Ascending aorta (tissue), 2 donors: ENCODE measurements around the gene RNGTT. TPM values are rescaled to one million over a fixed set of nuclear protein-coding genes. Genes with fewer than 3 reads are reported as not detected.

Experiments
- DNase-seq, 2 donors: peaks; one replicate each; pipeline ENCODE4 v3.0.0-alpha.2; 2019; ENCODE audit warnings: low spot score in 2 of 2
- H3K27ac ChIP-seq, 2 donors: fragments of 200-600 bp; sonication (generic); one replicate each; pipeline ENCODE4 v1.5.1; 2016 to 2017; ENCODE audit warnings: mild to moderate bottlenecking in 1 of 2
- H3K27me3 ChIP-seq: fragments of 200-600 bp; sonication (generic); one replicate; pipeline ENCODE4 v1.5.1; 2017
- H3K36me3 ChIP-seq, 2 donors: fragments of 200-600 bp; sonication (generic); one replicate each; pipeline ENCODE4 v1.5.1; 2016
- H3K4me1 ChIP-seq, 2 donors: fragments of 200-600 bp; sonication (generic); one replicate each; pipeline ENCODE4 v1.5.1; 2016 to 2017; ENCODE audit warnings: mild to moderate bottlenecking in 1 of 2
- H3K4me3 ChIP-seq, 2 donors: fragments of 200-600 bp; sonication (generic); one replicate each; pipeline ENCODE4 v1.5.1; 2016 to 2017; ENCODE audit warnings: mild to moderate bottlenecking in 1 of 2
- H3K9me3 ChIP-seq, 2 donors: fragments of 200-600 bp; sonication (generic); one replicate each; pipeline ENCODE4 v1.5.1; 2016
- intact Hi-C: fragments of 100-400 bp; cut with DNase I; formaldehyde crosslinking; loops from one replicate; pipeline ENCODE4 v1.15.1; 2023
- total RNA-seq: library from RNA; depleted of rRNA; stranded (reverse); fragments of >200 nt; gene quantifications from one replicate; pipeline ENCODE4 v1.1.0, GENCODE V29; 2016
- TF ChIP-seq, protein P1 (sequence below), 3 experiments: fragments of 200-600 bp in 2 of 3; fragments of 450-650 bp in 1 of 3; sonication (generic) in 2 of 3; IDR thresholded peaks; one replicate each; pipeline ENCODE4 v1.5.1; 2016 to 2019; ENCODE audit warnings: antibody characterized with exemption in 3 of 3, mild to moderate bottlenecking in 1 of 3, moderate library complexity in 1 of 3

The RNGTT gene
- total RNA-seq, 1 donor from 2014 or later: 13.4 TPM

DNA sequence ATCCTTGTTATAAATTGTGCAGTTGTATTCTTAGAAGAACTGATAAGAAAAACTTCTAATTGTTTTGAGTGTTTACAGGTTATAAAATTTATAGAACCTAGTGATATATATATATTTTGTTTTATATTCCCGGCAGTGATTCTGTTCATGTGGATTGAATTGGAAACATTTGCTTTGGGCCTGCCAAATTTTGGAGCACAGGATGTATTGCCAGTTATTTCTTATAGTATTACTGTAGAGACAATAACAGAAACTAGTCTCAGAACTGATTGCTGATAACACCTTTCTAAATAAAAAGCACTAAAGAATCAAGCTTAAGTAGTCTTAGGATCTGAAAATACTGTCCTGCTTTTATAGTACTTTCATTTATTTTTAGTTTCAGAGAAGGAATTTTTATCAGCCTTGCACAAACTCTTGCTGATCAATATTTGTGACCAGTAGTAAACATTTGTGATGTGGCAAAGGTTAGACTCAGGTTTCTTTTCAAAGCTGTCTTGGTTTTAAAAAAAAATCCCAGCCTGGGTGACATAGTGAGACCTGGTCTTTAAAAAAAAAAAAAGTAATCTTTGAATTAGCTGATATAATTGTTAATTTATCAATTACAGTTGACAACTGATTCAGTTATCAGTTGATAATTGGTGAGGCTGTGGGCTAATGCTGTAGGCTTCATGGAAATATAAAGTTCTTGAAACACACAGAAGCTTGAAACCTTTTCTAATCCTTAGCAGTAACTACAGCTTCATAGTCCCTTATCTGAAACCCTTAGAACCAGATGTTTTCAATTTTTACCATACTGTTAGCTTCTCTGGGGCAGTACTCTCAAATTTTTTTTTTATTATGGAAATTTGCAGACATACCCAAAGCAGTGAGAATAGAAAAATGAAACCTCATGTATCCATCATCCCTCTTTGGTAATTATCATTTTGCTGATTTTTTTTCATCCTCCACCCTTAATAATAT, 42.4 kb downstream of the RNGTT start:
- DNase-seq: no peak
- H3K4me3 ChIP-seq: no peak overlapping the region
- TF ChIP-seq, protein P1, sequence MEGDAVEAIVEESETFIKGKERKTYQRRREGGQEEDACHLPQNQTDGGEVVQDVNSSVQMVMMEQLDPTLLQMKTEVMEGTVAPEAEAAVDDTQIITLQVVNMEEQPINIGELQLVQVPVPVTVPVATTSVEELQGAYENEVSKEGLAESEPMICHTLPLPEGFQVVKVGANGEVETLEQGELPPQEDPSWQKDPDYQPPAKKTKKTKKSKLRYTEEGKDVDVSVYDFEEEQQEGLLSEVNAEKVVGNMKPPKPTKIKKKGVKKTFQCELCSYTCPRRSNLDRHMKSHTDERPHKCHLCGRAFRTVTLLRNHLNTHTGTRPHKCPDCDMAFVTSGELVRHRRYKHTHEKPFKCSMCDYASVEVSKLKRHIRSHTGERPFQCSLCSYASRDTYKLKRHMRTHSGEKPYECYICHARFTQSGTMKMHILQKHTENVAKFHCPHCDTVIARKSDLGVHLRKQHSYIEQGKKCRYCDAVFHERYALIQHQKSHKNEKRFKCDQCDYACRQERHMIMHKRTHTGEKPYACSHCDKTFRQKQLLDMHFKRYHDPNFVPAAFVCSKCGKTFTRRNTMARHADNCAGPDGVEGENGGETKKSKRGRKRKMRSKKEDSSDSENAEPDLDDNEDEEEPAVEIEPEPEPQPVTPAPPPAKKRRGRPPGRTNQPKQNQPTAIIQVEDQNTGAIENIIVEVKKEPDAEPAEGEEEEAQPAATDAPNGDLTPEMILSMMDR (IDR thresholded peaks at IDR 0.05): no peak
- no peaks in the 10 kb centered on the region for H3K27me3 ChIP-seq
- H3K9me3 ChIP-seq: no peaks in the 10 kb centered on the region
- peaks cover 0 to 5% of the 10 kb centered on the region in 2 donors for H3K36me3 ChIP-seq
- intact Hi-C loops: no loop called here
- H3K4me1 ChIP-seq: no peaks in the 10 kb centered on the region
- H3K27ac ChIP-seq: no peak overlapping the region

DNA sequence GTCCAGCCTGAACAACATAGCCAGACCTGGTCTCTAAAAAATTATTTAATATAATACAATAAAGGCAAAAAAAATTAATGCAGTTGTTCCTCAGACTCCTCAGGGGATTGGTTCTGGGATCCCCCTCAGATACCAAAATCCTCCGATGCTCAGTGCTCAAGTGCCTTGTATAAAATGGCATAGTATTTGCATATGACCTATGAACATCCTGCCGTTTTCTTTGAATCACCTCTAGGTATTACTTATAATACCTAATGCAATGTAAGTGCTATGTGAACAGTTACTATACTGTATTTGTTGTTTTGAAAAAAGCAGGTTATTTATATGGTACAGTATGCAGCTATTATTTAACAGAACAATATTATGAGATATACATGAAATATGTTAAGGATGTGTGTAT, 43.3 kb downstream of the RNGTT start:
- TF ChIP-seq, protein P1 (IDR thresholded peaks at IDR 0.05): no peak
- no peak for DNase-seq
- no peak overlapping the region for H3K27ac ChIP-seq
- intact Hi-C loops: no loop called here
- no peaks in the 10 kb centered on the region for H3K4me1 ChIP-seq
- H3K27me3 ChIP-seq: no peaks in the 10 kb centered on the region
- H3K4me3 ChIP-seq: no peak overlapping the region
- H3K36me3 ChIP-seq: no peaks in the 10 kb centered on the region
- peaks cover 0 to 3% of the 10 kb centered on the region in 2 donors for H3K9me3 ChIP-seq

DNA sequence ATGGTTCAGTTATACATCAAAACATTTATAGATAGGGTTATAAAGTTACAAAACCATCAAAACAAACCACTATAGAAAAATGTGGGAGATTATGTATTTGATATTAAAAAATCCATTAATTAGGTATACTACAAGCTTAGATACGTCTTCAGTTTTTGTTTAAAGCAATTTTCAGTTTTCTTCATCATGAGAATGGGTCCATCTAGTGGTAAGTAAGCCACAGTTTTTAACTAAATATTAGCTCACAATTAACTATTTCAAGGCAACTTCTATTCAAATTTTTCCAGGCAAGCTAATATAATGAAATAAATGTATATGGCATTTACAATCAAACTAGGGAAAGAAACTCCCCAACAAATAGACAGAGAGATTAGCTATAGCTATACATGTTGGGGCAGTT, 44.4 kb downstream of the RNGTT start:
- H3K27ac ChIP-seq: no peak overlapping the region
- no peak for DNase-seq
- intact Hi-C loops: no loop called here
- H3K27me3 ChIP-seq: no peaks in the 10 kb centered on the region
- H3K36me3 ChIP-seq: no peaks in the 10 kb centered on the region
- no peak overlapping the region for H3K4me3 ChIP-seq
- TF ChIP-seq, protein P1 (IDR thresholded peaks at IDR 0.05): peak in 1 of 3 experiments; percentile 13
- peaks cover 0 to 3% of the 10 kb centered on the region in 2 donors for H3K9me3 ChIP-seq
- no peaks in the 10 kb centered on the region for H3K4me1 ChIP-seq

DNA sequence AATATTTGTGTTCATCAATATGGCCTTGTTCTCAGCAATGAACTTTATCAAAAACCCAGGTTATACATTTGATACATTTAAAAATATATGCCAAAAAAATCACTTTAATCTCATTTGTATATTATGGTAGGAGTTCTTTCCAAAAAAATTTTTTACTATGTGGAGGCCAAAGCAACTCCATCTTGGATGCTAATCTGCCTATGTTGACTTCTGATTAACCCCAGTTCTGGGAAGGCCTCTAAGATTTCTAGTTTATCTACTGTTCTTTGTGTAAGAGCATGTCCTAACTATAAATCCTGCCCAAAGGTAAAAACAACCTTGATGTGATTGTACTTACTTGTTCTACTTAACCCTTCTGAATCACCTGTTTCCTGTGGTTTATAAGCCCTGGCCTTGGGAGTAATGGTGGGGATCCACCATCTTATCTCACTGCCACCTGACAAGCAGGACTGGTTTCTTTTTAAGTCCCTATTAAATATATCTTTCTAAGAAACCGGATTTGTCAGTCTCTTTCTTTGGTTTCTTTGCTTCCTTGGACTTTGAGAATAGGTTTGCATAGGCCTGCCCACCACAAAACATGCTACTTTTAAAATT, 46.7 kb downstream of the RNGTT start:
- H3K27ac ChIP-seq: no peak overlapping the region
- H3K27me3 ChIP-seq: no peaks in the 10 kb centered on the region
- TF ChIP-seq, protein P1 (IDR thresholded peaks at IDR 0.05): no peak
- no peak overlapping the region for H3K4me3 ChIP-seq
- H3K4me1 ChIP-seq: no peaks in the 10 kb centered on the region
- no peak for DNase-seq
- intact Hi-C loops: no loop called here
- no peaks in the 10 kb centered on the region for H3K36me3 ChIP-seq
- peaks cover 0 to 3% of the 10 kb centered on the region in 2 donors for H3K9me3 ChIP-seq

DNA sequence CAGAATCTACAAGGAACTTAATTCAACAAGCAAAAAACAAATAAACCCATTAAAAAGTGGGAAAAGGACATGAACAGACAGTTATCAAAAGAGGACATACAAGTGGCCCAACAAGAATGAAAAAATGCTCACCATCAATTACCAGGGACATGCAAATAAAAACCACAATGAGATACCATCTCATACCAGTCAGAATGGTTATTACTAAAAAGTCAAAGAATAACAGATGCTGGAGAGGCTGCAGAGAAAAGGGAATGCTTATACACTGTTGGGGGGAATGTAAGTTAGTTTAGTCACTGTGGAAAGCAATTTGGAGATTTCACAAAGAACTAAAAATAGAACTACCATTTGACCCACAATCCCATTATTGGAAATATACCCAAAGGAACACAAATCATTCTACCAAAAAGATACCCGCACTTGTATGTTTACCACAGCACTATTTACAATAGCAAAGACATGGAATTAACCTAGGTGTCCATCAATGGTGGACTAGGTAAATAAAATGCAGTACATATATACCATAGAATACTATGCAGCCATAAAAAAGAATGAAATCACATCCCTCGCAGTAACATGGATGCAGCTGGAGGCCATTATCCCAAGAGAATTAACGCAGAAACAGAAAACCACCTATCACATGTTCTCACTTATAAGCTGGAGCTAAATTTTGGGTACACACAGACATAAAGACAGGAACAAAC, 48.4 kb downstream of the RNGTT start:
- Histone ChIP-seq H3K27ac (no peak overlapping the region), H3K36me3 (no peaks in the 10 kb centered on the region), H3K4me1 (peaks cover 0 to 9% of the 10 kb centered on the region in 2 donors), H3K9me3 (peaks cover 0 to 3% of the 10 kb centered on the region in 2 donors), H3K27me3 (no peaks in the 10 kb centered on the region), H3K4me3 (no peak overlapping the region)
- no peak for DNase-seq
- intact Hi-C loops: no loop called here
- TF ChIP-seq, protein P1 (IDR thresholded peaks at IDR 0.05): no peak
